NCI-H2196 treated with DMSO at 0.1 percent for 48 hours (cell line): Measurements from ENCODE around the gene SYNC.
"Not testable (repeated sequence)": the region's sequence is repeated elsewhere in the genome, so short reads cannot be mapped to it uniquely, and the experiment has no call there.

ENCODE experiments used
- DNase-seq: peaks from one replicate; lab custom pipeline; 2025; ENCODE audit not compliant: unreplicated experiment; lab: John Stamatoyannopoulos, UW

SYNC gene

GRCh38 chr1:32724678-32725614, 22.4 kb upstream of the SYNC start:
- peak; percentile 18 for DNase-seq

- DNase-seq: no peak
These were observed 17.2 kb upstream of the SYNC start for GRCh38 chr1:32719681-32720275.

DNA sequence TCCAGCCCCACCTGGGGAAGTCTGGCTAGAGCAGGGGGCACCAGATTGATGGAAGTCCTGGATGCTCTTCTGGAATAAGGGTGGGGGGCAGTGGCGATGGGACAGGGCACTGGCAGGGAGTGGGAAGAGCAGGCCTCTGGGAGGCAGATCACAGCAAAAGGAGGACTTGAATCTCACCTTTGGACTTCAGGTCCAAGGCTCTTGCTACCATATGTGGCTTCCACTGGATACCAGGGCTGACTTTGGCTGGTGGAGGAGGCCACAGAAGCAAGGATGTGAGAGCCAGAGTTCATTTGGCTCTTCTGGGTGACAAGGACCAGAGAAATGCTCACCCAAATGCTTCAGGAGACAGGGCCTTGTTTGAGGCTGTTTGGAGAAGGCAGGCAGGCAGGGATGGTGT, 16.0 kb upstream of the SYNC start:
- DNase-seq: no peak

DNA sequence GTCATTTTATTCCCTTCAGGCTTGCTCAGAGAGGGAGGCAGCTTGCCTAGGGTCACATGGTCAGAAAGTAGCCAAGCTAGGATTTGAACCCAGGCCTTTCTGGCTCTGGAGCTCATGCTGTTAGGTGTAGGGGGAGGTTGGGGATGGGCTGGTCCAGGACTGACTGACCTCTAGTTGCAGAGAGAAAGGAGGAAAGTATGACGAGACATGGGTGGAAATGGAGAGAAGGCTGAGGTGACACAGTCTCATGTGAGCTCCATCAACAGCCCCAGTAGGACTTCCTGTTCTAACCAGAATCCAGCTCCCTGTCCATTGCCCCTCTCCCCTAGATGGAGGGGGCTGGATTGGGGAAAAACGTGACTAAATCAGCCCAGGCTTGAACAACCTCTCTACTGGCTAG, 15.5 kb upstream of the SYNC start:
- DNase-seq: no peak

- DNase-seq: no peak
These were observed 14.9 kb upstream of the SYNC start for GRCh38 chr1:32717503-32717902.

- peak; percentile 91 for DNase-seq
These were observed 14.0 kb upstream of the SYNC start for GRCh38 chr1:32716312-32717148.

GRCh38 chr1:32715901-32716311, 13.3 kb upstream of the SYNC start:
- no peak for DNase-seq

DNA sequence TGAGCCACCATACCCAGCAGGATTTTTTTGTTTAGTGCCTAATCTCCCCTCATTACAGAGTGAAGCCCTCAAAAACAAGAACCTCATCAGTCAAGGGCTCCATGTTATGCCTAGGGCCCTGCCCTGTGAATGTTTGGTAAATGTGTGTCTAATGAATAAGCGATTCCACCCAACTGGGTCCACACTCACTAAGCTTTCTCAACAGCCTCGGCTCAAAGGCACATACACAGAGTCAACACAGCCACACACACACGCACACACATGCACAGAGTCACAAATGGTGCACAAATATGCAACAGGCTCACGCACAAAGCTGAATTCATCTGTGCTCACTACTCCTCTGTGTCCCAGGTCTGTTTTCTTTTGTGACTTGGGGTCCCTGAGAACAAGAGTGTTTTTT, 11.7 kb upstream of the SYNC start:
- no peak for DNase-seq

- no peak for DNase-seq
These were observed 10.5 kb upstream of the SYNC start for GRCh38 chr1:32713081-32713480.

DNA sequence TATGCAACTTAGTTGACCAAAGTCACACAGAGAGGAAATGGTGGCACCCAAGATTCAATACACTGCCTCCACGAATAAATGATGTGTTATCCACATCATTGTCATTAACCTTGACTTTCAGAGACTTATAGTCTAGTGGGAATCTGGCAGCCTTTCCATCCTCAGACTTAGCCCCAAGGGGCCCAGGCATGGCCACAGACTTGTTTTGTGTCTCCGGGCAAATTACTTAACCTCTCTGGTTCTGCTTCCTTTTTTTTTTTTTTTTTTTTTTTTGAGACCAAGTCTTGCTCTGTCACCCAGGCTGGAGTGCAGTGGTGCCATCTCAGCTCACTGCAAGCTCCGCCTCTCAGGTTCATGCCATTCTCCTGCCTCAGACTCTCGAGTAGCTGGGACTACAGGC, 8.7 kb upstream of the SYNC start:
- DNase-seq: not testable (repeated sequence)

DNA sequence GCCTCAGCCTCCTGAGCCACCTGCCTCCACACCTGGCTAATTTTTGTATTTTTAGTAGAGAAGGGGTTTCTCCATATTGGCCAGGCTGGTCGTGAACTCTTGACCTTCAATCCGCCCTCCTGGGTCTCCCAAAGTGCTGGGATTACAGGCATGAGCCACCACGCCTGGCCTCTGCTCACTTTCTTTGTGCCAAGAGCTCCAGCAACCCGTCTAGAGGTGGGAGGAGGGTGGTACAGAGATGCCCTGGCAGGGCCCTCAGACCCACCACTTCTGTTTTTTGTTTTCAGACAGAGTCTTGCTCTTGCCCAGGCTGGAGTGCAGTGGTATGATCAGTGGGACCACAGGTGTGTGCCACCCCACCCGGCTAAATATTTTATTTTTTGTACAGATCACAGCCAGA, 6.9 kb upstream of the SYNC start:
- no peak for DNase-seq

DNA sequence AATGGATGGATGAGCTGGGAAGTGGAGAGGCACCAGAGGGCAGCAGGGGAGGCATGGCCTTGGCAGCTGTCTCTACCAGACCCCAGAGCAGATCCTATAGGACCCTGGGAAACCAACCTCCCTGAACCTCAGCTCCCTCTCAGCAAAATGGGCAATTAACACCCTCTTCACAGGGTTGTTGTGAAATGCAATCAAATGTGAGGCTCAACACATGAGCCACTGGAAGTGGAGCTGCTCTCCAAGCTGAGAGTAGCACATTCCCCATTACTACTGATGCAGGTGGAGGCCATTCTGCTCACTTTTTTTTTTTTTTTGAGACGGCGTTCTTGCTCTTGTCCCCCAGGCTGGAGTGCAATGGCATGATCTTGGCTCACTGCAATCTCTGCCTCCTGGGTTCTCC, 6.5 kb upstream of the SYNC start:
- DNase-seq: no peak

DNA sequence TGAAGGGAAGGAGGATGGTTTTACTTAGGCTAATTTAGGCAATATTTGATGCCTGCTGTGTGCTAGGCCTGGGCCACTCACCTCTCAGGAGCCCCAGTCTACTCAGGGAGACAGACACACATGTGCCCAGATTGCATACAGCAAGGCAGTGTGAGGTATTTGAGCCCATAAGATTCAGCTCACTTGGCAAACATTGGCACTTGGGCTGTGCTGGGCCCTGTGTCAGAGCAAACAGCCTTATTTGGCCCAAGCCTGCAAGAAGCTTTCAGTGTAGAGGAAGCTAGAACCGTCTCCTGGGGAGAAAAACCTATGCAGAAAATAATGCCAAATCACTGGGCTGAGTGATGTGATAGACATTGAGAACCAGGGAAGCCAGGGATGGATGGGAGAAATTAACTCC, 3.9 kb upstream of the SYNC start:
- DNase-seq: no peak

DNA sequence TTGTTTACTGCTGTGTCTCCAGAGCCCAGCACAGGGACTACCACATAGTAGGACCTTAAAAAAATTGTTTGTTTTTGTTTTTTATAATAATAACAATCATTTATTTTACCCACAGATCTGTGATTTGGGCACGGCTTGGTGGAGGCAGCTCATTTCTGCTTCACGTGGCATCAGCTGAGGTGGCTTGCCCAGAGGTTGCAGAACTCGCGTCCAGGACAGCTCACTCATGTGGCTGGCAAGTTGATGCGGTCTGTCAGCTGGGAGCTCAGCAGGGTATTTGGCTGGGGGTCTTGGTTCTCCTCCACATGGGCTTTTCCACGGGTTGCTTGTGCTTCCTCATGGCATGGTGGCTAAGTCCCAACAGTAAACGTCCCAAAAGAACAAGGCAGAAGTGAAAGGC, 2.9 kb upstream of the SYNC start:
- DNase-seq: no peak

- no peak for DNase-seq
These were observed 1.1 kb upstream of the SYNC start for GRCh38 chr1:32703479-32704291.

DNA sequence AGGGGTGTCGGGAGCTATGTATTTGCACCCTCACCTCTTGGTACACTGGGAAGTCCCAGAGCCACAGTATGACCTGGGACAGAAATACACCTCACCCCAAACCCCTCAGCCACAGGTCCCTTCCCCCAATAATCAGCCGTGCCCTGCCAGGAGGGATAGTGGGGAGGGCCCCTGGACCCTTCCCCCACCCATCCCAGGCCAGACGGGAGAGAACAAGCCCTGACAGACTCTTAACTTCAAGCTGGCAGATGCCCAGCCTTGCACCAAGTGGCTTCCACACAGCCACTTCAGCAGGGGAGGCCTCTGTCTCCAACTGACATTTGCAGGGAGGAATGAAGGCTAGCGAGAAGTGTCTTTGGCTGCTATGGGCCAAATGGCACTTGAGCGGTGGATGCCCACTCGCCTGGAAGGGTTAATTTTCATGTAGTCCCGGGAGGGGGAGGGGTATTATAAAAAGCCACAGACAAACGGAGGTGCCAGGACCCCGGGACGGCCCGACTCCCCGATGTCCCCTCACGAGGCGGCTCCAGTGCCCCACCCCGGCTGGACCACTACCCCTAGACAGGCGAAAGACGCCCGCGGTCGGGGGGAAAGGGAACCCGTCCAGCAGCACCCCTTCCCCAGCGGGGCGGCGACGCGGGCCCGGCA, 495 bp downstream of the SYNC start:
- no peak for DNase-seq

DNA sequence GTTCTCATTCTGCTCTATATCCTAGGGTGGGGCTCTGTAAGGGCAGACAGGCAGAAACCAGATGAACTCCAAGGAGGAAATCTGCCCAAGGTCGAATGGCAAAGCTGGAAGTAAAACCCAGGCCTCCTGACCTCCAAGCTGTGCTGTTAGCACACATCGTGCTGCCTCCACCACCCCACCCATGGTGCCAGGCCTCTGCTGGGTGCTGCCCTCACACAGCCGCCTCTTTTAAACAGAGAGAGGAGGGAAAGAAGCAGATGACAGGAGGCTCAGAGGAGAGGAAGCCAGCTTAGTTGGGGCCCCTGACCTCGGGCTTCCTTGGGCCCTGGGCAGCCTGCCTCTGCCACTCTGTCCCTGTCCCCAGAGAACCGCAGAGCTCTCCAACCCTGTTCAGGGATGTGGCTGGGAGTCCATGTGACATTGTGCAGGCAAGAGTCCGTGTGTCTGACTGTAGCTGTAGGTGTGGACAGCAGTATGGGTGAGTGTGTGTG, 1.1 kb downstream of the SYNC start:
- no peak for DNase-seq

- DNase-seq: not testable (repeated sequence)
These were observed 5.6 kb downstream of the SYNC start for GRCh38 chr1:32696996-32697395.

DNA sequence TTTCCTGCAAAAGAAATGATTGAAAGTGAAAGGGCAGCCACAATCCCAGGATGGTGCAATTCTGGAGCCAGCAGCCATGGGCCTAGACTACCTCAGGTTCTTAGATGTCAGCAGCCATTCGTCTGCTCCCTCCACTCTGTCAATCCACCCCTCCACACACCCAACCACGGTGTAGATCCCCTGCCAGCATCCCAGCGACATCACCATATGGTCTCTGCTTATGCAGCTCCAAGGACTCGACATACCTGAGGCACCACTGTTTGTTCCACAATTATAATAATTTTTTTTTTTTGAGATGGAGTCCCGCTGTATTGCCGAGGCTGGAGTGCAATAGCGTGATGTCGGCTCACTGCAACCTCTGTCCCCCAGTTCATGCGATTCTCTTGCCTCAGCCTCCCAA, 6.5 kb downstream of the SYNC start:
- DNase-seq: no peak
